ENCODE data around the gene MTA3. TPM values are rescaled to one million over a fixed set of nuclear protein-coding genes. Genes with fewer than 3 reads are reported as not detected.

The MTA3 gene
- polyA plus RNA-seq, 3 donors, result 2.0 to 4.5 (median 2.2) TPM

DNA sequence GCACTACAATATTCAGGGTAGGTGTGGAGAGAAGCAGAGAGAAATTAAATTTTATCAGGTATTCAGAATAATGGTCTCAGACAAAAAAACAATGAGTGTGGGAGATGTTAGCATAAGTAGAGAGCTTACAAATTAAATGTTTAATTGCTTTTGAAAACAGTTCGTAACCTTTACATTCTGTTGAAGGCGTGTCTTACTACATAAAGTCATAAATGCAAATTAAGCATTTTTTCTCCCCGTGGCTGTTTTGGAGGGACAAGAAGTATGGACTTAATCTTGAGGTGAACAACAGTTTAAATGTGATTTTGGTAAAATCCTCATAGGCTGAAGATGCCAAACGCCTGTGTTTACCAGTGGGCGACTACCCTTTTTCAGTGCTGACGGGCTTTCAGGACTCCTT is 139.7 kb downstream of the MTA3 start:
- H3K27me3 ChIP-seq (ENCODE audit: control insufficient read depth in 2 of 2, insufficient read depth in 2 of 2, low read length in 2 of 2), result no peaks in the 10 kb centered on the region
- H2AFZ ChIP-seq (ENCODE audit: insufficient read depth, low read depth, low read length, poor library complexity, severe bottlenecking), result no peak overlapping the region
- no peaks in the 10 kb centered on the region for H3K36me3 ChIP-seq (replicated peaks in 1 of 2; ENCODE audit: control insufficient read depth in 1 of 2, insufficient read depth in 2 of 2, low read length in 2 of 2)
- H3K79me2 ChIP-seq (ENCODE audit: insufficient read depth, low read length), result no peaks in the 10 kb centered on the region
- DNase-seq, result no peak
- H3K27ac Mint-ChIP-seq, result no peak overlapping the region
- TF ChIP-seq, protein P1, sequence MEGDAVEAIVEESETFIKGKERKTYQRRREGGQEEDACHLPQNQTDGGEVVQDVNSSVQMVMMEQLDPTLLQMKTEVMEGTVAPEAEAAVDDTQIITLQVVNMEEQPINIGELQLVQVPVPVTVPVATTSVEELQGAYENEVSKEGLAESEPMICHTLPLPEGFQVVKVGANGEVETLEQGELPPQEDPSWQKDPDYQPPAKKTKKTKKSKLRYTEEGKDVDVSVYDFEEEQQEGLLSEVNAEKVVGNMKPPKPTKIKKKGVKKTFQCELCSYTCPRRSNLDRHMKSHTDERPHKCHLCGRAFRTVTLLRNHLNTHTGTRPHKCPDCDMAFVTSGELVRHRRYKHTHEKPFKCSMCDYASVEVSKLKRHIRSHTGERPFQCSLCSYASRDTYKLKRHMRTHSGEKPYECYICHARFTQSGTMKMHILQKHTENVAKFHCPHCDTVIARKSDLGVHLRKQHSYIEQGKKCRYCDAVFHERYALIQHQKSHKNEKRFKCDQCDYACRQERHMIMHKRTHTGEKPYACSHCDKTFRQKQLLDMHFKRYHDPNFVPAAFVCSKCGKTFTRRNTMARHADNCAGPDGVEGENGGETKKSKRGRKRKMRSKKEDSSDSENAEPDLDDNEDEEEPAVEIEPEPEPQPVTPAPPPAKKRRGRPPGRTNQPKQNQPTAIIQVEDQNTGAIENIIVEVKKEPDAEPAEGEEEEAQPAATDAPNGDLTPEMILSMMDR (IDR thresholded peaks at IDR 0.05), result no peak
- no CpG with 5 or more reads among the region's 6 CpGs for WGBS (ENCODE audit: insufficient coverage)
- H3K4me3 ChIP-seq (replicated peaks in 1 of 3; ENCODE audit: low read depth in 2 of 3, low read length in 3 of 3), result no peak overlapping the region
- H3K4me3 Mint-ChIP-seq, result no peak overlapping the region
- H3K36me3 Mint-ChIP-seq, result peaks cover 9 to 16% of the 10 kb centered on the region in 2 donors
- H3K4me1 ChIP-seq (ENCODE audit: control insufficient read depth in 1 of 2, insufficient read depth in 2 of 2, low read length in 2 of 2), result no peaks in the 10 kb centered on the region
- intact Hi-C loops (cut with micrococcal nuclease), result no loop called here
- H3K27me3 Mint-ChIP-seq (ENCODE audit: low read depth in 3 of 3), result no peaks in the 10 kb centered on the region
- no peaks in the 10 kb centered on the region for H3K9me3 Mint-ChIP-seq
- H3K4me1 Mint-ChIP-seq, result no peaks in the 10 kb centered on the region
- H3K27ac ChIP-seq (ENCODE audit: low read depth in 1 of 2, low read length in 2 of 2), result no peak overlapping the region
- no peaks in the 10 kb centered on the region for H3K9me3 ChIP-seq (replicated peaks in 1 of 2; ENCODE audit: control insufficient read depth in 1 of 2, insufficient read depth in 1 of 2, low read length in 2 of 2)
- H4K20me1 ChIP-seq (ENCODE audit: insufficient read depth, low read length), result no peaks in the 10 kb centered on the region
- H3K9ac ChIP-seq (ENCODE audit: insufficient read depth, low read length, poor library complexity, severe bottlenecking), result no peak overlapping the region
- H3K4me2 ChIP-seq (replicated peaks; ENCODE audit: extremely low read depth, low read length, poor library complexity, severe bottlenecking), result no peak overlapping the region

DNA sequence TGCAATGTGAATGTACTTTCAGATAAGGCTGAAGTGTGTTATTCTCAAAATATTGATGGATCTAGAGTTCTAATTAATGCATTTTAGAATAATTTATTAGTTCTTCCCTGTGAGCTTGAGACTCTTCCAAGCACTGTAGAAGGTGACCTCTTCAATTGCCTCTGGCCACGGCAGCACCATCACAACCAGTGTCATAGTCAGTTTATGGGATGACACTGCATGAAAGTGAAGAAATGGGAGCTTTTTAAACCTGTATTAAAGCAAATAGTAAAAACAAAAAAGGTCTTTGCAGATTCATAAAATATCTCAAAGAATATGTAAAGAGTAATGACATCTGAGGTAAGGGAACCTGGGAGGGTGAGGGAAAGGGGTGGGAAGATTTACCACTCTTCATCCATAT is 143.5 kb downstream of the MTA3 start:
- DNase-seq, result no peak
- H3K27ac Mint-ChIP-seq, result no peak overlapping the region
- peaks cover 0 to 1% (median 0%) of the 10 kb centered on the region in 3 donors for H3K27me3 Mint-ChIP-seq (ENCODE audit: low read depth in 3 of 3)
- H3K4me3 ChIP-seq (replicated peaks in 1 of 3; ENCODE audit: low read depth in 2 of 3, low read length in 3 of 3), result no peak overlapping the region
- no peak overlapping the region for H3K4me3 Mint-ChIP-seq
- H3K36me3 Mint-ChIP-seq, result peaks cover 7 to 10% of the 10 kb centered on the region in 2 donors
- no peak overlapping the region for H3K27ac ChIP-seq (ENCODE audit: low read depth in 1 of 2, low read length in 2 of 2)
- no CpG with 5 or more reads among the region's 1 CpG for whole genome bisulfite sequencing (ENCODE audit: insufficient coverage)
- H3K4me1 Mint-ChIP-seq, result no peaks in the 10 kb centered on the region
- H3K4me2 ChIP-seq (replicated peaks; ENCODE audit: extremely low read depth, low read length, poor library complexity, severe bottlenecking), result no peak overlapping the region
- TF ChIP-seq, protein P1 (IDR thresholded peaks at IDR 0.05), result no peak
- intact Hi-C loops (cut with micrococcal nuclease), result no loop called here
- H3K79me2 ChIP-seq (ENCODE audit: insufficient read depth, low read length), result no peaks in the 10 kb centered on the region
- no peaks in the 10 kb centered on the region for H4K20me1 ChIP-seq (ENCODE audit: insufficient read depth, low read length)
- H2AFZ ChIP-seq (ENCODE audit: insufficient read depth, low read depth, low read length, poor library complexity, severe bottlenecking), result no peak overlapping the region
- H3K9ac ChIP-seq (ENCODE audit: insufficient read depth, low read length, poor library complexity, severe bottlenecking), result no peak overlapping the region
- no peaks in the 10 kb centered on the region for H3K9me3 ChIP-seq (replicated peaks in 1 of 2; ENCODE audit: control insufficient read depth in 1 of 2, insufficient read depth in 1 of 2, low read length in 2 of 2)
- no peaks in the 10 kb centered on the region for H3K27me3 ChIP-seq (ENCODE audit: control insufficient read depth in 2 of 2, insufficient read depth in 2 of 2, low read length in 2 of 2)
- H3K4me1 ChIP-seq (ENCODE audit: control insufficient read depth in 1 of 2, insufficient read depth in 2 of 2, low read length in 2 of 2), result no peaks in the 10 kb centered on the region
- H3K9me3 Mint-ChIP-seq, result no peaks in the 10 kb centered on the region
- no peaks in the 10 kb centered on the region for H3K36me3 ChIP-seq (replicated peaks in 1 of 2; ENCODE audit: control insufficient read depth in 1 of 2, insufficient read depth in 2 of 2, low read length in 2 of 2)
